ENCODE measurements around the gene APPBP2. TPM values are rescaled to one million over a fixed set of nuclear protein-coding genes. Genes with fewer than 3 reads are reported as not detected.

APPBP2 gene
- total RNA-seq, 4 donors from 2014 or later = 24.9 to 35.4 (median 27.9) TPM

- no peak overlapping the region for H3K4me3 ChIP-seq
- DNase-seq (ENCODE audit: extremely low spot score) = no peak
- H3K9me3 ChIP-seq = no peaks in the 10 kb centered on the region
- no peaks in the 10 kb centered on the region for H3K27me3 ChIP-seq
- H3K27ac ChIP-seq (replicated peaks in 1 of 4) = no peak overlapping the region
- 78% methylated on average over 1 of the region's 1 CpG for WGBS
- TF ChIP-seq POLR2AphosphoS5 (IDR thresholded peaks at IDR 0.05) = no peak
- TF ChIP-seq EP300 (IDR thresholded peaks at IDR 0.05) = no peak
- no peak for TF ChIP-seq CTCF (IDR thresholded peaks at IDR 0.05)
- no peak for TF ChIP-seq POLR2A (IDR thresholded peaks at IDR 0.05; ENCODE audit: low read depth)
- H3K4me1 ChIP-seq = peaks cover 0 to 54% (median 43%) of the 10 kb centered on the region in 4 donors
- intact Hi-C loops (cut with DNase I) = no loop called here
- H3K36me3 ChIP-seq = peaks cover 0 to 29% (median 16%) of the 10 kb centered on the region in 4 donors
Observed at GRCh38 chr17:60508384-60508980, 17.6 kb downstream of the APPBP2 start.

- DNase-seq (ENCODE audit: extremely low spot score) = no peak
- WGBS = 92% methylated on average over 1 of the region's 1 CpG
- no peaks in the 10 kb centered on the region for H3K27me3 ChIP-seq
- TF ChIP-seq EP300 (IDR thresholded peaks at IDR 0.05) = no peak
- H3K27ac ChIP-seq (replicated peaks in 1 of 4) = no peak overlapping the region
- H3K36me3 ChIP-seq = peaks cover 0 to 20% (median 10%) of the 10 kb centered on the region in 4 donors
- H3K4me1 ChIP-seq = peaks cover 0 to 56% (median 53%) of the 10 kb centered on the region in 4 donors
- H3K4me3 ChIP-seq = no peak overlapping the region
- intact Hi-C loops (cut with DNase I) = no loop called here
- no peaks in the 10 kb centered on the region for H3K9me3 ChIP-seq
Observed at GRCh38 chr17:60506312-60506711, 19.7 kb downstream of the APPBP2 start.

GRCh38 chr17:60502145-60502544 is 23.9 kb downstream of the APPBP2 start:
- peaks cover 0 to 41% (median 26%) of the 10 kb centered on the region in 4 donors for H3K4me1 ChIP-seq
- peaks cover 0 to 28% (median 19%) of the 10 kb centered on the region in 4 donors for H3K36me3 ChIP-seq
- DNase-seq (ENCODE audit: extremely low spot score) = no peak
- H3K27ac ChIP-seq (replicated peaks in 1 of 4) = no peak overlapping the region
- 95% methylated on average over 4 of the region's 4 CpGs for WGBS
- no peaks in the 10 kb centered on the region for H3K9me3 ChIP-seq
- H3K27me3 ChIP-seq = no peaks in the 10 kb centered on the region
- no peak for TF ChIP-seq POLR2A (IDR thresholded peaks at IDR 0.05; ENCODE audit: low read depth)
- TF ChIP-seq POLR2AphosphoS5 (IDR thresholded peaks at IDR 0.05) = no peak
- TF ChIP-seq EP300 (IDR thresholded peaks at IDR 0.05) = no peak
- no peak for TF ChIP-seq CTCF (IDR thresholded peaks at IDR 0.05)
- intact Hi-C loops (cut with DNase I) = no loop called here
- no peak overlapping the region for H3K4me3 ChIP-seq

- Histone ChIP-seq H3K36me3 (peaks cover 0 to 34% (median 25%) of the 10 kb centered on the region in 4 donors), H3K4me1 (peaks cover 0 to 35% (median 20%) of the 10 kb centered on the region in 4 donors), H3K27me3 (no peaks in the 10 kb centered on the region), H3K9me3 (no peaks in the 10 kb centered on the region), H3K4me3 (no peak overlapping the region), H3K27ac (replicated peaks in 1 of 4) (no peak overlapping the region)
- TF ChIP-seq POLR2A (IDR thresholded peaks at IDR 0.05; ENCODE audit: low read depth) = no peak
- TF ChIP-seq CTCF (IDR thresholded peaks at IDR 0.05) = no peak
- TF ChIP-seq EP300 (IDR thresholded peaks at IDR 0.05) = no peak
- TF ChIP-seq POLR2AphosphoS5 (IDR thresholded peaks at IDR 0.05) = no peak
- no peak for DNase-seq (ENCODE audit: extremely low spot score)
- WGBS = 81% methylated on average over 2 of the region's 2 CpGs
- intact Hi-C loops (cut with DNase I) = no loop called here
Observed at GRCh38 chr17:60501589-60501988, 24.5 kb downstream of the APPBP2 start.

- no peak overlapping the region for H3K27ac ChIP-seq (replicated peaks in 1 of 4)
- no peak overlapping the region for H3K4me3 ChIP-seq
- DNase-seq (ENCODE audit: extremely low spot score) = no peak
- no peaks in the 10 kb centered on the region for H3K9me3 ChIP-seq
- peaks cover 17 to 80% (median 62%) of the 10 kb centered on the region in 4 donors for H3K36me3 ChIP-seq
- TF ChIP-seq CTCF (IDR thresholded peaks at IDR 0.05) = no peak
- TF ChIP-seq POLR2A (IDR thresholded peaks at IDR 0.05; ENCODE audit: low read depth) = no peak
- no peak for TF ChIP-seq POLR2AphosphoS5 (IDR thresholded peaks at IDR 0.05)
- no peak for TF ChIP-seq EP300 (IDR thresholded peaks at IDR 0.05)
- H3K4me1 ChIP-seq = peaks cover 0 to 3% (median under 1%) of the 10 kb centered on the region in 4 donors
- no peaks in the 10 kb centered on the region for H3K27me3 ChIP-seq
- intact Hi-C loops (cut with DNase I) = no loop called here
Observed at GRCh38 chr17:60496041-60496440, 30.0 kb downstream of the APPBP2 start.

Data from esophagus muscularis mucosa (tissue), 4 donors.